Skeletal muscle tissue (tissue), 4 donors: Measurements from ENCODE around the gene ETFB. TPM values are rescaled to one million over a fixed set of nuclear protein-coding genes. Genes with fewer than 3 reads are reported as not detected.

Experiments
- H3K27ac ChIP-seq: one replicate; pipeline ENCODE4 v1.7.0; 2013; ENCODE audit warnings: mild to moderate bottlenecking, low read depth, low read length, inconsistent platforms
- H3K27me3 ChIP-seq, 3 donors: one replicate each; pipeline ENCODE4 v1.7.0; 2013; ENCODE audit warnings: low read length in 3 of 3; ENCODE audit not compliant: control insufficient read depth in 3 of 3, insufficient read depth in 3 of 3
- H3K36me3 ChIP-seq, 3 donors: one replicate each; pipeline ENCODE4 v1.7.0; 2013; ENCODE audit warnings: low read length in 3 of 3; ENCODE audit not compliant: control insufficient read depth in 3 of 3, insufficient read depth in 3 of 3
- H3K4me1 ChIP-seq, 3 donors: one replicate each; pipeline ENCODE4 v1.7.0; 2013; ENCODE audit warnings: low read length in 3 of 3, mild to moderate bottlenecking in 3 of 3; ENCODE audit not compliant: control insufficient read depth in 3 of 3, insufficient read depth in 3 of 3
- H3K4me3 ChIP-seq, 3 donors: one replicate each; pipeline ENCODE4 v1.7.0; 2013; ENCODE audit warnings: low read length in 3 of 3
- H3K9ac ChIP-seq, 3 donors: one replicate each; pipeline ENCODE4 v1.7.0; 2013; ENCODE audit warnings: low read length in 3 of 3, mild to moderate bottlenecking in 3 of 3, moderate library complexity in 2 of 3, low read depth in 1 of 3
- H3K9me3 ChIP-seq, 3 donors: one replicate each; pipeline ENCODE4 v1.7.0; 2013; ENCODE audit warnings: low read length in 3 of 3; ENCODE audit not compliant: control insufficient read depth in 3 of 3
- total RNA-seq: library from RNA; depleted of rRNA; stranded (reverse); fragments of >200 nt; gene quantifications from one replicate; pipeline ENCODE4 v1.2.3, GENCODE V29; 2014
- donor health status: Osteomylitis.

The ETFB gene
- total RNA-seq, 1 donor from 2014 or later = 52.2 TPM

GRCh38 chr19:51318687-51319648 lies 47.2 kb downstream of the ETFB start:
- peaks cover 11 to 39% (median 16%) of the 10 kb centered on the region in 3 donors for H3K27me3 ChIP-seq
- H3K4me1 ChIP-seq = no peaks in the 10 kb centered on the region
- H3K36me3 ChIP-seq = no peaks in the 10 kb centered on the region
- H3K9me3 ChIP-seq = peaks cover 0 to 3% (median 0%) of the 10 kb centered on the region in 3 donors
- H3K27ac ChIP-seq = no peak overlapping the region
- no peak overlapping the region for H3K4me3 ChIP-seq
- H3K9ac ChIP-seq = no peak overlapping the region

GRCh38 chr19:51317968-51318367 lies 48.2 kb downstream of the ETFB start:
- peaks cover 0 to 3% (median 0%) of the 10 kb centered on the region in 3 donors for H3K9me3 ChIP-seq
- peaks cover 10 to 33% (median 12%) of the 10 kb centered on the region in 3 donors for H3K27me3 ChIP-seq
- no peaks in the 10 kb centered on the region for H3K36me3 ChIP-seq
- no peak overlapping the region for H3K4me3 ChIP-seq
- H3K27ac ChIP-seq = no peak overlapping the region
- H3K9ac ChIP-seq = no peak overlapping the region
- H3K4me1 ChIP-seq = no peaks in the 10 kb centered on the region

GRCh38 chr19:51317376-51317775 lies 48.8 kb downstream of the ETFB start:
- Histone ChIP-seq H3K36me3 (no peaks in the 10 kb centered on the region), H3K4me1 (no peaks in the 10 kb centered on the region), H3K27me3 (peaks cover 12 to 32% (median 17%) of the 10 kb centered on the region in 3 donors), H3K4me3 (no peak overlapping the region), H3K9ac (no peak overlapping the region), H3K9me3 (peaks cover 0 to 3% (median 0%) of the 10 kb centered on the region in 3 donors), H3K27ac (no peak overlapping the region)

GRCh38 chr19:51316688-51317087 lies 49.5 kb downstream of the ETFB start:
- H3K4me1 ChIP-seq = no peaks in the 10 kb centered on the region
- H3K9ac ChIP-seq = no peak overlapping the region
- no peak overlapping the region for H3K27ac ChIP-seq
- H3K9me3 ChIP-seq = peaks cover 0 to 3% (median 0%) of the 10 kb centered on the region in 3 donors
- H3K4me3 ChIP-seq = no peak overlapping the region
- H3K27me3 ChIP-seq = peaks cover 18 to 33% (median 18%) of the 10 kb centered on the region in 3 donors
- no peaks in the 10 kb centered on the region for H3K36me3 ChIP-seq

- H3K9ac ChIP-seq = no peak within 1 kb of the TSS
- peaks cover 23 to 26% (median 25%) of the 10 kb centered on the region in 3 donors for H3K27me3 ChIP-seq
- peaks cover 2 to 10% (median 3%) of the 10 kb centered on the region in 3 donors for H3K9me3 ChIP-seq
- H3K4me3 ChIP-seq = no peak within 1 kb of the TSS
- no peaks in the 10 kb centered on the region for H3K4me1 ChIP-seq
- H3K36me3 ChIP-seq = no peaks in the 10 kb centered on the region
- H3K27ac ChIP-seq = no peak within 1 kb of the TSS
Measured at GRCh38 chr19:51311351-51312257, 54.6 kb downstream of the ETFB start, which contains the start of gene IGLON5. IGLON5 (plus strand) TSS chr19:51311644; CDS start chr19:51311848, 204 bp downstream.

- Histone ChIP-seq H3K9me3 (peaks cover 8 to 10% (median 8%) of the 10 kb centered on the region in 3 donors), H3K9ac (no peak overlapping the region), H3K4me3 (no peak overlapping the region), H3K27me3 (peaks cover 10 to 13% (median 13%) of the 10 kb centered on the region in 3 donors), H3K27ac (no peak overlapping the region), H3K36me3 (no peaks in the 10 kb centered on the region), H3K4me1 (no peaks in the 10 kb centered on the region)
Measured at GRCh38 chr19:51305479-51305878, 60.7 kb downstream of the ETFB start.

- Histone ChIP-seq H3K9ac (no peak overlapping the region), H3K4me3 (no peak overlapping the region), H3K27me3 (peaks cover 0 to 4% (median 0%) of the 10 kb centered on the region in 3 donors)
Measured at GRCh38 chr19:51301266-51301665, 64.9 kb downstream of the ETFB start.

GRCh38 chr19:51297406-51297805 lies 68.8 kb downstream of the ETFB start:
- H3K4me3 ChIP-seq = no peak overlapping the region
- H3K27me3 ChIP-seq = peaks cover 6 to 21% (median 16%) of the 10 kb centered on the region in 3 donors
- peaks cover 0 to 4% (median 3%) of the 10 kb centered on the region in 3 donors for H3K9me3 ChIP-seq
- no peaks in the 10 kb centered on the region for H3K36me3 ChIP-seq
- no peak overlapping the region for H3K27ac ChIP-seq
- H3K4me1 ChIP-seq = no peaks in the 10 kb centered on the region
- H3K9ac ChIP-seq = no peak overlapping the region

More at GRCh38 chr19:51301266-51301665, 64.9 kb downstream of the ETFB start:
- no peaks in the 10 kb centered on the region for H3K4me1 ChIP-seq
- peaks cover 0 to 6% (median 6%) of the 10 kb centered on the region in 3 donors for H3K9me3 ChIP-seq
- H3K27ac ChIP-seq = no peak overlapping the region
- no peaks in the 10 kb centered on the region for H3K36me3 ChIP-seq

GRCh38 chr19:51296336-51297093 lies 69.7 kb downstream of the ETFB start:
- Histone ChIP-seq H3K9me3 (peaks cover 0 to 4% (median 3%) of the 10 kb centered on the region in 3 donors), H3K4me1 (no peaks in the 10 kb centered on the region), H3K27me3 (peaks cover 6 to 21% (median 16%) of the 10 kb centered on the region in 3 donors), H3K9ac (no peak overlapping the region), H3K4me3 (no peak overlapping the region), H3K27ac (no peak overlapping the region), H3K36me3 (no peaks in the 10 kb centered on the region)
